H1 (cell line): ENCODE results near the gene PDE4B. TPM values are rescaled to one million over a fixed set of nuclear protein-coding genes. Genes with fewer than 3 reads are reported as not detected.

Source experiments
- ASH2L ChIP-seq: fragments of 200-600, 300-600 bp; sonication (generic); IDR thresholded peaks from one replicate; pipeline ENCODE4 v1.7.1; 2017; ENCODE audit warnings: low read length
- CBX8 ChIP-seq: fragments of 300-800, 300-1000 bp; sonication (generic); IDR thresholded peaks from 2 replicates; pipeline ENCODE4 v1.7.1; 2016; ENCODE audit warnings: low read depth, low read length, borderline replicate concordance
- GABPA ChIP-seq: IDR thresholded peaks from 2 replicates; pipeline ENCODE4 v1.6.1; 2011; ENCODE audit warnings: mild to moderate bottlenecking, low read length, moderate library complexity, borderline replicate concordance; ENCODE audit not compliant: insufficient read depth
- SIRT6 ChIP-seq: IDR thresholded peaks from one replicate; pipeline ENCODE4 v1.7.1; 2012; ENCODE audit warnings: low read length, inconsistent platforms
- polyA plus RNA-seq, 7 experiments: library from polyadenylated mRNA; depleted of rRNA in 3 of 7; stranded (reverse) in 5 of 7; unstranded in 2 of 7; fragments of >200 nt in 5 of 7; fragments of 200-250 nt in 2 of 7; gene quantifications; 1 replicate in 5 of 7; 2 replicates in 1 of 7; 4 replicates in 1 of 7; pipeline versions ENCODE4 v1.2.1 to v1.2.3, GENCODE V29; 2011 to 2013; ENCODE audit warnings: missing spikeins in 2 of 7, mixed read lengths in 2 of 7
- total RNA-seq: library from RNA; stranded (reverse); fragmentation: NEBNext Ultra II Directional; extraction: Animal tissue kit (Norgen Biotek cat#: 25700); gene quantifications from 2 replicates; pipeline ENCODE4 v1.2.1, GENCODE V29; 2021

The PDE4B gene
- total and polyA plus RNA-seq, 2 of the 8 experiments (the other 6 are each of a cell fraction or from before 2014, with no cell fraction given), result 5.0 to 15.1 TPM

- TF ChIP-seq GABPA (no peak), SIRT6 (no peak), CBX8 (no peak), ASH2L (no peak)
- TF ChIP-seq, all 59 proteins: peak for 0
Measured at GRCh38 chr1:65938506-65938905, 145.8 kb downstream of the PDE4B start (continued).
